OCI-LY7 (cell line): Measurements from ENCODE around the gene GATA6. TPM values are rescaled to one million over a fixed set of nuclear protein-coding genes. Genes with fewer than 3 reads are reported as not detected.

Source experiments
- BruUV-seq: library from RNA; stranded (reverse); fragments of 400-500 nt; replicated peaks from 2 replicates; lab custom pipeline; 2021; lab: Mats Ljungman, UMichigan
- CTCF ChIA-PET: fragments of 300-600 bp; sonication (Branson Sonifier 250); formaldehyde crosslinking; loops from one replicate; lab custom pipeline; 2022; ENCODE audit warnings: antibody characterized with exemption; ENCODE audit not compliant: unreplicated experiment; lab: Charles Lee
- POLR2A ChIA-PET: fragments of 300-600 bp; sonication (Branson Sonifier 250); formaldehyde crosslinking; loops from one replicate; lab custom pipeline; 2022; ENCODE audit warnings: antibody characterized with exemption; lab: Charles Lee
- DNase-seq: peaks from one replicate; pipeline ENCODE4 v3.0.0-alpha.2; 2015; ENCODE audit warnings: low spot score
- H2AFZ ChIP-seq: fragments of 200-600 bp; sonication (generic), shearing (Covaris generic); 2 replicates; pipeline ENCODE4 v1.6.1; 2014; ENCODE audit warnings: mild to moderate bottlenecking, antibody characterized with exemption, low read length, moderate library complexity
- H3K27ac ChIP-seq: fragments of 200-600 bp; sonication (generic); 2 replicates; pipeline ENCODE4 v1.5.1; 2014; ENCODE audit warnings: mixed run types, low read depth, mild to moderate bottlenecking, moderate library complexity, low read length, inconsistent platforms; ENCODE audit not compliant: poor library complexity, severe bottlenecking
- H3K36me3 ChIP-seq: fragments of 200-600 bp; sonication (generic); 2 replicates; pipeline ENCODE4 v1.6.1; 2014; ENCODE audit warnings: mild to moderate bottlenecking, antibody characterized with exemption, low read length, moderate library complexity, mixed read lengths; ENCODE audit not compliant: insufficient read depth
- H3K4me1 ChIP-seq: fragments of 200-600 bp; sonication (generic); 2 replicates; pipeline ENCODE4 v1.5.1; 2014; ENCODE audit warnings: mild to moderate bottlenecking, low read length; ENCODE audit not compliant: insufficient read depth, poor library complexity, severe bottlenecking
- H3K4me2 ChIP-seq: fragments of 200-600 bp; sonication (generic); 2 replicates; pipeline ENCODE4 v1.6.1; 2014; ENCODE audit warnings: mild to moderate bottlenecking, low read length
- H3K4me3 ChIP-seq: fragments of 200-600 bp; sonication (generic); 2 replicates; pipeline ENCODE4 v1.5.1; 2014; ENCODE audit warnings: mild to moderate bottlenecking, low read depth, low read length; ENCODE audit not compliant: poor library complexity, severe bottlenecking
- H3K79me2 ChIP-seq: fragments of 200-600 bp; sonication (generic); 2 replicates; pipeline ENCODE4 v1.6.1; 2016; ENCODE audit warnings: low read depth, mild to moderate bottlenecking, low read length, moderate library complexity, mixed read lengths; ENCODE audit not compliant: insufficient read depth
- H3K9me2 ChIP-seq: fragments of 200-600 bp; sonication (generic); 2 replicates; pipeline ENCODE4 v1.6.1; 2016; ENCODE audit warnings: mild to moderate bottlenecking, low read length, mixed read lengths; ENCODE audit not compliant: insufficient read depth
- H3K9me3 ChIP-seq: fragments of 200-600 bp; sonication (generic); 2 replicates; pipeline ENCODE4 v1.6.1; 2014; ENCODE audit warnings: mild to moderate bottlenecking, mixed run types, low read length, mixed read lengths
- H4K20me1 ChIP-seq: fragments of 200-600 bp; sonication (generic); 2 replicates; pipeline ENCODE4 v1.6.1; 2014; ENCODE audit warnings: mild to moderate bottlenecking, antibody characterized with exemption, low read length, moderate library complexity, mixed read lengths; ENCODE audit not compliant: insufficient read depth
- CTCF ChIP-seq: fragments of 200-600 bp; sonication (generic); conservative IDR thresholded peaks from 2 replicates; pipeline ENCODE4 v1.5.1; 2014; ENCODE audit warnings: mild to moderate bottlenecking, antibody characterized with exemption, low read length, moderate library complexity, mixed read lengths
- EZH2phosphoT487 ChIP-seq: fragments of 200-600 bp; sonication (generic); IDR thresholded peaks from 2 replicates; pipeline ENCODE4 v1.6.1; 2018; ENCODE audit warnings: low read depth, borderline replicate concordance, mild to moderate bottlenecking, mixed run types, antibody characterized with exemption, low read length, moderate library complexity, mixed read lengths
- intact Hi-C: fragments of 100-400 bp; cut with micrococcal nuclease; formaldehyde crosslinking; loops from one replicate; pipeline ENCODE4 v1.10.0; 2022; ENCODE audit not compliant: unreplicated experiment
- total RNA-seq, 2 experiments: library from RNA; depleted of rRNA in 1 of 2; stranded (reverse); fragments of >200 nt in 1 of 2; shearing (Covaris generic) in 1 of 2; gene quantifications; 2 replicates each; pipeline ENCODE4 v1.2.3, GENCODE V29; 2014 to 2022

The GATA6 gene
- total RNA-seq, 2 experiments from 2014 or later = not detected

DNA sequence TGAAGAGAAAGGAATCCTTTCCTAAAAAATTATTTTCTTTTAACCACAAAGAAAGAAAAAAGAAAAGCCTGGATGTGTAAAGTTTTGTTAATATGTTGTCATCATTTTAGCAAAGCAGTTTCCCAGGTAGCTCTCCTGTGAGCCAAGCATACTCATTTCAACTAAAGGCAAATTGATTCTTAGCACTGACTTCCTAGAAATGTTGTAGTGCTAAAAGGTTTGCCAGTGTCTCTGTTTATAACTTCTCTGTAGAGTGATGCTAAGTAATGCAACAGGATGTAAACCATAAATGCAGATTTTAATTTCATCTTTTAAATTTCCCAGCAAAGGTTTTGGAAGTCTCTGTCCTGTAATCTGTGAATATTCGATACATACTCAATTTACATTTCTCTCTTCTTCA lies 10.2 kb downstream of the GATA6 start:
- Histone ChIP-seq H3K9me3 (no peaks in the 10 kb centered on the region), H4K20me1 (no peaks in the 10 kb centered on the region), H3K27ac (no peak overlapping the region), H3K4me1 (no peaks in the 10 kb centered on the region), H3K4me3 (no peak overlapping the region), H3K9me2 (no peaks in the 10 kb centered on the region), H3K36me3 (no peaks in the 10 kb centered on the region), H3K4me2 (no peak overlapping the region), H2AFZ (no peak overlapping the region), H3K79me2 (no peaks in the 10 kb centered on the region)
- ChIA-PET POLR2A (interaction anchor here (0.7 kb wide), 1 partner anchor 22 kb away, joined by 3 read pairs; no protein-coding TSS in a partner anchor), CTCF (no interaction called here)
- no peak for DNase-seq
- TF ChIP-seq CTCF (no peak), EZH2phosphoT487 (no peak)
- no TSS peak for BruUV-seq
- intact Hi-C loops = no loop called here

DNA sequence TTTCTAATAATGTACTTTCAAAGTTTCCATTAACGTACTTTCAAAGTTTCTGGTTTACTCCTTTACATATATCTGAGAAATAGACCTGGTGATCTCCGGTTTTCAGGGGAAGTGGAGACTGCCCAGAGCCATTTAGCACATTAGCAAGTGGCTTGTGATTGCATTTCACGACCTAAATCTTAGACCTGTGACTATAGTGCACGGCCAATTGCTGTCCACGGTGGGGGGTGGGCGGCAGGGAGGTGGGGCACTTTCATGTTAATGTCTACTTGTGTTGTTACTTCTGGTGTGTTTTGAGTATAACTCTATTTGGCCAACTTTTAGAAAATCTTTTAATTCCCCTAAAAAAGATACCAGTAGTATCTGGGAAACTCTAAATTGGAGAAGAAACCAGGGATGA lies 11.3 kb downstream of the GATA6 start:
- Histone ChIP-seq H4K20me1 (no peaks in the 10 kb centered on the region), H3K4me1 (no peaks in the 10 kb centered on the region), H3K9me3 (no peaks in the 10 kb centered on the region), H3K79me2 (no peaks in the 10 kb centered on the region), H3K4me2 (no peak overlapping the region), H3K36me3 (no peaks in the 10 kb centered on the region), H3K4me3 (no peak overlapping the region), H3K27ac (no peak overlapping the region), H3K9me2 (no peaks in the 10 kb centered on the region), H2AFZ (no peak overlapping the region)
- no peak for DNase-seq
- POLR2A ChIA-PET = no interaction called here
- TF ChIP-seq EZH2phosphoT487 (no peak), CTCF (no peak)
- no TSS peak for BruUV-seq
- intact Hi-C loops = no loop called here
- CTCF ChIA-PET = no interaction called here

GRCh38 chr18:22182884-22183697 lies 13.7 kb downstream of the GATA6 start:
- intact Hi-C loops = no loop called here
- no peak overlapping the region for H2AFZ ChIP-seq
- no peak overlapping the region for H3K4me3 ChIP-seq
- H3K4me2 ChIP-seq = no peak overlapping the region
- no peak for TF ChIP-seq EZH2phosphoT487
- TF ChIP-seq CTCF = no peak
- POLR2A ChIA-PET = interaction anchor here (0.6 kb wide), 1 partner anchor 276 kb away, joined by 4 read pairs; no protein-coding TSS in a partner anchor
- H3K79me2 ChIP-seq = no peaks in the 10 kb centered on the region
- H3K9me2 ChIP-seq = no peaks in the 10 kb centered on the region
- no TSS peak for BruUV-seq
- H4K20me1 ChIP-seq = no peaks in the 10 kb centered on the region
- no peak overlapping the region for H3K27ac ChIP-seq
- CTCF ChIA-PET = no interaction called here
- no peaks in the 10 kb centered on the region for H3K9me3 ChIP-seq
- no peaks in the 10 kb centered on the region for H3K4me1 ChIP-seq
- H3K36me3 ChIP-seq = no peaks in the 10 kb centered on the region
- DNase-seq = no peak
